Tibial nerve (tissue), 4 donors: ENCODE measurements around the gene CTNNBIP1. TPM values are rescaled to one million over a fixed set of nuclear protein-coding genes. Genes with fewer than 3 reads are reported as not detected.
A peak's percentile ranks its signal among the peaks of the same experiment; 100 is the strongest.

Source experiments
- DNase-seq, 2 donors: peaks; one replicate each; pipeline ENCODE4 v3.0.0-alpha.2; 2019; ENCODE audit warnings: low spot score in 2 of 2
- H3K27ac ChIP-seq, 4 donors: fragments of 200-600 bp; sonication (generic) in 3 of 4; one replicate each; pipeline ENCODE4 v1.5.1; 2017 to 2019; ENCODE audit warnings: mild to moderate bottlenecking in 1 of 4
- H3K27me3 ChIP-seq, 2 donors: fragments of 200-600 bp; sonication (generic) in 1 of 2; one replicate each; pipeline versions ENCODE4 v1.5.1 to v1.6.0; 2017 to 2019
- H3K36me3 ChIP-seq, 3 donors: fragments of 200-600 bp; sonication (generic); one replicate each; pipeline ENCODE4 v1.5.1; 2018 to 2019
- H3K4me1 ChIP-seq, 4 donors: fragments of 200-600 bp; sonication (generic) in 3 of 4; one replicate each; pipeline ENCODE4 v1.5.1; 2017 to 2019
- H3K4me3 ChIP-seq, 4 donors: fragments of 200-600 bp; sonication (generic) in 3 of 4; one replicate each; pipeline ENCODE4 v1.5.1; 2017 to 2019; ENCODE audit warnings: mild to moderate bottlenecking in 1 of 4, moderate library complexity in 1 of 4
- H3K9me3 ChIP-seq, 4 donors: fragments of 200-600 bp; sonication (generic) in 3 of 4; one replicate each; pipeline ENCODE4 v1.5.1; 2017 to 2019
- CTCF ChIP-seq, 5 experiments: fragments of 200-600 bp in 3 of 5; fragments of 450-650 bp in 2 of 5; sonication (generic) in 3 of 5; IDR thresholded peaks; one replicate each; pipeline ENCODE4 v1.5.1; 2016 to 2019; ENCODE audit warnings: antibody characterized with exemption in 5 of 5, mild to moderate bottlenecking in 3 of 5, moderate library complexity in 2 of 5
- EP300 ChIP-seq, 2 donors: sonication (generic); formaldehyde crosslinking; IDR thresholded peaks; one replicate each; pipeline ENCODE4 v1.6.1; 2017; ENCODE audit warnings: antibody characterized with exemption in 2 of 2, mild to moderate bottlenecking in 1 of 2
- POLR2A ChIP-seq, 2 donors: fragments of 450-650 bp; IDR thresholded peaks; one replicate each; pipeline ENCODE4 v1.6.1; 2017; ENCODE audit warnings: antibody characterized with exemption in 2 of 2, mild to moderate bottlenecking in 2 of 2, moderate library complexity in 2 of 2
- WGBS, 2 donors: methylation state at CpG; one replicate each; pipeline ENCODE4 v1.1.5; 2018; 5-methylcytosine and 5-hydroxymethylcytosine counted together
- total RNA-seq, 4 donors: library from RNA; depleted of rRNA; stranded (reverse); fragments of >200 nt; gene quantifications; one replicate each; pipeline ENCODE4 v1.1.0, GENCODE V29; 2016

The CTNNBIP1 gene
- total RNA-seq, 4 donors from 2014 or later, result 17.0 to 24.9 (median 20.3) TPM

- TF ChIP-seq CTCF (IDR thresholded peaks at IDR 0.05), result no peak
- no peak for TF ChIP-seq EP300 (IDR thresholded peaks at IDR 0.05)
- no peak for TF ChIP-seq POLR2A (IDR thresholded peaks at IDR 0.05)
- peaks cover 0 to 25% (median 7%) of the 10 kb centered on the region in 4 donors for H3K4me1 ChIP-seq
- no peaks in the 10 kb centered on the region for H3K9me3 ChIP-seq
- no peaks in the 10 kb centered on the region for H3K27me3 ChIP-seq
- no peak for DNase-seq
- H3K4me3 ChIP-seq, result no peak overlapping the region
- 88 to 92% methylated on average over 4 to 5 of the region's 5 CpGs for WGBS, 2 donors
- H3K36me3 ChIP-seq, result peaks cover 0 to 34% (median 0%) of the 10 kb centered on the region in 3 donors
- no peak overlapping the region for H3K27ac ChIP-seq
Measured at GRCh38 chr1:9860887-9861286, 49.2 kb downstream of the CTNNBIP1 start.

DNA sequence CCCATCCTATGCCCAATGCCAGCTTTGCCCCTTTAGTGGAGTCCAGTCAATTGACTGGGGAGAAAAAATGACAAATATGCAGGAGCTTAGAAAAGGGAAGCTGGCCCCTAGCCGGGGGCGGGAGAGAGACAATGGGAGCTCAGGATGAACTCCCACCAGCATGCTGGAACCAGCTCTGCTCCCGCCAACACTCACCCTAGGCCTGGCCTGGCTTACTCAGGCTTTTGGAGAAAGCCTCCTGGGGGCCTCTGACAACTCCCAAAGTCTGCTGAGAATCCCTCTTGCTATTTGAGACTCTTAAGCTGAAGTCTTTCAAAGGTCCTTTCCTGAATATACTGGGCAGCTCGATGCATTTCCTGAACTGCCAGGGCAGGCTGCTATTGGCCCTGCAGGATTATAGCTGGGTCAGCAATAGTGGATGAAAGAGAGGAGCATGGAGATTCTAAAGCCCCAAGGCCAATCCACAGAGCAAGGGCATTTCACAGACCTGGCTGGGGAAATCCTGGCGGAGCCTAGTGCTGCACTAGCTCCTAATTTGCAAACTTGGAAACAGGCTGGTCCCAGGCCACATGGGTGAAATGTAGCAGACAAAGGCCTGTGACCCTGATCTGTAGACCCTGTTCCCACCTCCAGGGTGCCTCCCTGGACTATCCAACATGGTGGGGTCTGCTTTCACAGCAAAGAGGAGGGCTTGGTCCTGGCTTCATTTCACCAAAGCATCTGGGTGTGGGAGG is 50.6 kb downstream of the CTNNBIP1 start:
- H3K27ac ChIP-seq, result peak overlapping the region in 3 of 4 donors; percentile 2 to 46 (median 35)
- no peak for TF ChIP-seq POLR2A (IDR thresholded peaks at IDR 0.05)
- TF ChIP-seq EP300 (IDR thresholded peaks at IDR 0.05), result no peak
- TF ChIP-seq CTCF (IDR thresholded peaks at IDR 0.05), result no peak
- H3K36me3 ChIP-seq, result peaks cover 0 to 26% (median 0%) of the 10 kb centered on the region in 3 donors
- H3K4me3 ChIP-seq, result no peak overlapping the region
- H3K27me3 ChIP-seq, result no peaks in the 10 kb centered on the region
- H3K4me1 ChIP-seq, result peaks cover 0 to 25% (median 7%) of the 10 kb centered on the region in 4 donors
- WGBS, 2 donors, result 48 to 62% methylated on average over 5 of the region's 5 CpGs
- H3K9me3 ChIP-seq, result no peaks in the 10 kb centered on the region
- DNase-seq, result no peak

DNA sequence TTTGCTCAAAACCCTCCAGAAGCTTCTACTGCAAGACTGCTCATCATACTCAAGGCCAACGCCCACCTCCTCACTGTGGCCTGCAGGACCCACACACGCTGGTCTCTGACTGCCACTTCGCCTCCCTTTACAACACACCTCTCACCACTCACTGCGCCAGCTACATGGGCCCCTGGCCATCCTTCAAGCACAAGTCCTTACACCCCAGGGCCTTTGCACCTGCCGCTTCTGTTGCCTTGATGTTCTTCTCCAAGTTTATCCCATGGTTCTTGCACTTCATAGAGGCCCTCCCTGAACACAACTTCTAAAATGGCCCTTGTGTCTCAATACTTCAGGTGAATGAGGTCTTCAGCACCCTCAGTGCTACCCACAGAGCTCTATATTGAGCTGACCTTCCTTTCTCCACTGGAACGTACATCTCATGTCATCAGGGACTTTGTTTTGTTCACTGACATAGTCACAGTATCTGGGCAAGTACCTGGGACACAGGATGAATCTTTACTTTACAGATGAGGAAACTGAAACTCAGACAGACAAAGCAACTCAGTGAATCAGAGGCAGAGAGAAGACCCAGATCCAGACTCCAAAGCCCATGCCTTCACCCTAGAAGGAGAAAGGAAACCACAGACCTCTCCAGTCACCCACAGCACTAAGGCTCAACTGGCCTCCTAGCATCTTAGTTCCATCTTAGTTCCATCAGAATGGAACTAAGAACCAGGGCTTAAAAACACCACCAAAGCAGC is 51.6 kb downstream of the CTNNBIP1 start:
- 97 to 98% methylated on average over 6 of the region's 6 CpGs for WGBS, 2 donors
- H3K27me3 ChIP-seq, result no peaks in the 10 kb centered on the region
- peaks cover 0 to 26% (median 0%) of the 10 kb centered on the region in 3 donors for H3K36me3 ChIP-seq

DNA sequence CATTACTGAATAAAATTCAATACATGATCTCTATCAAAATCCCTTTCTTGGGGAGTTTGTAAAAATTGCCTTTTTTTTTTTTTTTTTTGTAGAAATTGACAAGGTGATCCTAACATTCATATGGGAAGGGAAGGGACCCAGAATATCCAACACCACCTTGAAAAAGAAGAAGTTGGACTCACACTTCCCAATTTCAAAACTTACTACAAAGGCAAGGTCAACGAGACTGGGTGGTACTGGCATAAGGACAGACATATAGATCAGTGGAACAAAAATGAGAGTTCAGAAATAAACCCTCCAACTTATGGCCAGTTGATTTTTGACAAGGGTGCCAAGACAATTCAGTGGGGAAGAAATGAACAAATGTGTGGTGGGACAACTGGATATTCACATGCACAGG is 54.9 kb downstream of the CTNNBIP1 start:
- no peak for TF ChIP-seq POLR2A (IDR thresholded peaks at IDR 0.05)
- no peak for TF ChIP-seq CTCF (IDR thresholded peaks at IDR 0.05)
- no peak for TF ChIP-seq EP300 (IDR thresholded peaks at IDR 0.05)
- peaks cover 0 to 36% (median 0%) of the 10 kb centered on the region in 3 donors for H3K36me3 ChIP-seq
- H3K9me3 ChIP-seq, result no peaks in the 10 kb centered on the region
- no peaks in the 10 kb centered on the region for H3K27me3 ChIP-seq
- H3K27ac ChIP-seq, result no peak overlapping the region
- WGBS, 2 donors, result 79 to 86% methylated on average over 1 of the region's 1 CpG
- no peak overlapping the region for H3K4me3 ChIP-seq
- H3K4me1 ChIP-seq, result peaks cover 0 to 19% (median 7%) of the 10 kb centered on the region in 4 donors
- DNase-seq, result no peak

More for the DNA sequence above, 51.6 kb downstream of the CTNNBIP1 start:
- Histone ChIP-seq H3K4me3 (no peak overlapping the region), H3K27ac (peak overlapping the region in 2 of 4 donors; percentile 35 to 46), H3K4me1 (peaks cover 0 to 19% (median 7%) of the 10 kb centered on the region in 4 donors), H3K9me3 (no peaks in the 10 kb centered on the region)
- TF ChIP-seq EP300 (IDR thresholded peaks at IDR 0.05) (no peak), POLR2A (IDR thresholded peaks at IDR 0.05) (no peak), CTCF (IDR thresholded peaks at IDR 0.05) (no peak)
- DNase-seq, result no peak

GRCh38 chr1:9853249-9853595 is 56.8 kb downstream of the CTNNBIP1 start:
- TF ChIP-seq POLR2A (IDR thresholded peaks at IDR 0.05) (no peak), EP300 (IDR thresholded peaks at IDR 0.05) (no peak), CTCF (IDR thresholded peaks at IDR 0.05) (no peak)
- DNase-seq, result no peak
- no peak overlapping the region for H3K27ac ChIP-seq

More at GRCh38 chr1:9853249-9853595, 56.8 kb downstream of the CTNNBIP1 start:
- peaks cover 0 to 46% (median 0%) of the 10 kb centered on the region in 3 donors for H3K36me3 ChIP-seq
- peaks cover 0 to 6% (median 0%) of the 10 kb centered on the region in 4 donors for H3K4me1 ChIP-seq
- H3K4me3 ChIP-seq, result no peak overlapping the region
- no peaks in the 10 kb centered on the region for H3K27me3 ChIP-seq
- H3K9me3 ChIP-seq, result no peaks in the 10 kb centered on the region
- WGBS, 2 donors, result 87 to 92% methylated on average over 4 of the region's 4 CpGs
